Neural cell (in vitro differentiated cells): Measurements from ENCODE around the gene TRIM47.

ENCODE experiments used
- EP300 ChIP-seq: fragments of 450-650 bp; conservative IDR thresholded peaks from 2 replicates; pipeline ENCODE4 v1.6.1; 2014; ENCODE audit warnings: antibody characterized with exemption, mild to moderate bottlenecking, moderate library complexity; ENCODE audit not compliant: poor library complexity, severe bottlenecking
- EZH2 ChIP-seq: fragments of 200-600, 300-800 bp; shearing (Covaris generic), sonication (generic); IDR thresholded peaks from 2 replicates; pipeline ENCODE4 v1.6.1; 2014; ENCODE audit warnings: antibody characterized with exemption, low read length, borderline replicate concordance, mild to moderate bottlenecking; ENCODE audit not compliant: insufficient read depth, poor library complexity, severe bottlenecking
- POLR2AphosphoS5 ChIP-seq: IDR thresholded peaks from 2 replicates; pipeline ENCODE4 v1.6.1; 2012
- REST ChIP-seq: IDR thresholded peaks from 2 replicates; pipeline ENCODE4 v1.6.1; 2012; ENCODE audit warnings: borderline replicate concordance
- SMC3 ChIP-seq: fragments of 450-650 bp; conservative IDR thresholded peaks from 2 replicates; pipeline ENCODE4 v1.6.1; 2014; ENCODE audit warnings: antibody characterized with exemption, mild to moderate bottlenecking, moderate library complexity; ENCODE audit not compliant: poor library complexity
- TAF1 ChIP-seq: IDR thresholded peaks from 2 replicates; pipeline ENCODE4 v1.6.1; 2012; ENCODE audit warnings: low read depth
- TF ChIP-seq, protein P1 (sequence below): fragments of 450-650 bp; IDR thresholded peaks from 2 replicates; pipeline ENCODE4 v1.5.1; 2014; ENCODE audit warnings: antibody characterized with exemption, mild to moderate bottlenecking, moderate library complexity; ENCODE audit not compliant: poor library complexity, severe bottlenecking

GRCh38 chr17:75898065-75898464, 19.7 kb upstream of the TRIM47 start:
- TF ChIP-seq, protein P1, sequence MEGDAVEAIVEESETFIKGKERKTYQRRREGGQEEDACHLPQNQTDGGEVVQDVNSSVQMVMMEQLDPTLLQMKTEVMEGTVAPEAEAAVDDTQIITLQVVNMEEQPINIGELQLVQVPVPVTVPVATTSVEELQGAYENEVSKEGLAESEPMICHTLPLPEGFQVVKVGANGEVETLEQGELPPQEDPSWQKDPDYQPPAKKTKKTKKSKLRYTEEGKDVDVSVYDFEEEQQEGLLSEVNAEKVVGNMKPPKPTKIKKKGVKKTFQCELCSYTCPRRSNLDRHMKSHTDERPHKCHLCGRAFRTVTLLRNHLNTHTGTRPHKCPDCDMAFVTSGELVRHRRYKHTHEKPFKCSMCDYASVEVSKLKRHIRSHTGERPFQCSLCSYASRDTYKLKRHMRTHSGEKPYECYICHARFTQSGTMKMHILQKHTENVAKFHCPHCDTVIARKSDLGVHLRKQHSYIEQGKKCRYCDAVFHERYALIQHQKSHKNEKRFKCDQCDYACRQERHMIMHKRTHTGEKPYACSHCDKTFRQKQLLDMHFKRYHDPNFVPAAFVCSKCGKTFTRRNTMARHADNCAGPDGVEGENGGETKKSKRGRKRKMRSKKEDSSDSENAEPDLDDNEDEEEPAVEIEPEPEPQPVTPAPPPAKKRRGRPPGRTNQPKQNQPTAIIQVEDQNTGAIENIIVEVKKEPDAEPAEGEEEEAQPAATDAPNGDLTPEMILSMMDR = no peak
- no peak for TF ChIP-seq REST
- no peak for TF ChIP-seq EP300
- no peak for TF ChIP-seq TAF1
- no peak for TF ChIP-seq POLR2AphosphoS5
- no peak for TF ChIP-seq EZH2
- no peak for TF ChIP-seq SMC3
